ENCODE results near the gene CORO1C.
"Not testable (repeated sequence)": the region's sequence is repeated elsewhere in the genome, so short reads cannot be mapped to it uniquely, and the experiment has no call there.

CORO1C gene

DNA sequence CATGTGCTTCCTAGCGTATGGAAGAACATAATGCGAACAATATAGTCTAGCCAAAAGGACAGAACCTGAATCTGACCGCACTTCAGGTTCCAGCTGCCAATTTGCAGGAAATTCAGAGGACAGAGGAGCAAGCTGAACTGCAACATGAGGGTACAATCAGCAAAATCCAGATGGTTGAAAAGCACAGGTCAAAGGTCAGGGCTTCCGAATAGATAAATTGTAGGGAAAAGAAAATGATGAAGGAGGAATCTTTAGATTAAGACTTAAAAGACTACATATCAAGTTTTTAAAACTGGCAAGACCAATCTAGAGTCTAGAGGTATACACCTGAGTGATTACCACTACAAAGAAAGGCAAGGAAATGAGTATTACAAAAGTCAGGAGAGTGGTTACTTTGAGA lies 55.5 kb downstream of the CORO1C start:
- Histone ChIP-seq H3K9me3 (ENCODE audit: control insufficient read depth, low read length) (no peaks in the 10 kb centered on the region), H3K36me3 (ENCODE audit: control insufficient read depth, insufficient read depth, low read length) (no peaks in the 10 kb centered on the region), H3K27me3 (ENCODE audit: control insufficient read depth, insufficient read depth, low read length) (no peaks in the 10 kb centered on the region), H3K4me3 (ENCODE audit: low read length) (no peak overlapping the region), H3K4me1 (ENCODE audit: control insufficient read depth, insufficient read depth, low read length) (no peaks in the 10 kb centered on the region), H3K9ac (ENCODE audit: low read length) (no peak overlapping the region)

DNA sequence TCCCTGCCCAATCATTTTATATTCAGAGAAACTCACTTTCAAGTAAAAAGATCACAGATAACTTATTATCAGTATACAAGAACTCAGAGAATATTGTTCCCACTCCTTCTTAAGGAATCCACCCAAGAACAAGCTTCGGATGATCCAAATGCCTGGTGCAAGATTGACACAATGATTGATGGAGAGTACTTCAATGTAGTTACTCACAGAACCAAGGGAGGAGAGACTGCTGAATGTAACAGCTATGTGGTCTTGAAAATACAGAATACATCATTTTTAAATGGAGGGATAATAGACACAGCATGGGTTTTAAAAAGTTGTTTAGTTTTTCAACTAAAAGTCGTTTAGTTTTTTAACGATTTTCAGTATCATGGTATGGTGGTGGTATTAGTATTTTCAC lies 59.3 kb downstream of the CORO1C start:
- Histone ChIP-seq H3K9ac (ENCODE audit: low read length) (no peak overlapping the region), H3K4me3 (ENCODE audit: low read length) (no peak overlapping the region), H3K27me3 (ENCODE audit: control insufficient read depth, insufficient read depth, low read length) (no peaks in the 10 kb centered on the region), H3K4me1 (ENCODE audit: control insufficient read depth, insufficient read depth, low read length) (no peaks in the 10 kb centered on the region), H3K36me3 (ENCODE audit: control insufficient read depth, insufficient read depth, low read length) (no peaks in the 10 kb centered on the region), H3K9me3 (ENCODE audit: control insufficient read depth, low read length) (no peaks in the 10 kb centered on the region)

DNA sequence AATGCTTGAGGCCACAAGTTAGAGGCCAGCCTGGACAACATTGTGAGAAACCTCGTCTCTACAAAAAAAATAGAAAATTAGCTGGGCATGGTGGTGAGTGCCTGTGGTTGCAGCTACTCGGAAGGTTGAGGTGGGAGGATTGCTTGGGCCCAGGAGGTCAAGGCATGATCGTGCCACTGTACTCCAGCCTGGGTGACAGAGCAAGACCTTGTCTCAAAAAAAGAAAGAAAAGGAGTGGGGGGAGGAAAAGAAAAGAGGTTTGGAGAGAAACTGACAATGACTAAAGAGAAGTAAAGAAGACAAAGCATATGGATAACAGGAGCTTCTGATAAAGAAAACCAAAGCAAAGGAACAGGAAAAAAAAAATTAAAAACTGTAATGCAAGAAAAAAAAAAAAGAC lies 60.2 kb downstream of the CORO1C start:
- no peak overlapping the region for H3K4me3 ChIP-seq (ENCODE audit: low read length)
- H3K9me3 ChIP-seq (ENCODE audit: control insufficient read depth, low read length), result no peaks in the 10 kb centered on the region
- no peak overlapping the region for H3K9ac ChIP-seq (ENCODE audit: low read length)
- H3K4me1 ChIP-seq (ENCODE audit: control insufficient read depth, insufficient read depth, low read length), result no peaks in the 10 kb centered on the region
- no peaks in the 10 kb centered on the region for H3K36me3 ChIP-seq (ENCODE audit: control insufficient read depth, insufficient read depth, low read length)
- H3K27me3 ChIP-seq (ENCODE audit: control insufficient read depth, insufficient read depth, low read length), result no peaks in the 10 kb centered on the region

DNA sequence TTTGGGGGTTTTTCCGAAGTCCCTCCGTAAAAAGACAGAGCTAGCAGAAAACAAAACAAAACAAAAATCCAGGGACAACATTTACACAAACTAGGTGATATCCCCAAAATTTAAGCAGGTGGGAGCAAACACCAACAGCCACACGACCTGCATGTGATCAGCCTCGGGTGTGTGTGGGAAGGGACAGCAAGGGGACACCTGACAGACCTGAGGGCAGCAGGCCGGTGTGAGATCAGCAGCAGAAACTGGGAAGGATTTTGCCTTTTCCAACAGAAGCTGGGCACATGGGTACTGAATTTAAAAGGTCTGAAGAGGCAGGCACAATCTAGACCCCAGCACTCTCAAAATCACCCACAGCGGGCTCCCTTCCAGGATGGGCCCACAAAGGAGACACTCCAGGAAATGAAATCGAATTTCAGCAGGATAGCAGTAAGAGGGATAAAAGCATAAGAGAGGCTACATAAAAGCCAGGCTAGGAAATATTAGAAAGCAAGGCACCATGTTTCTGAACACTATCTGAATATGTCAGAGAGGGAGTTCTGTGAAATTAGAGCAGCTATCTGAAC lies 61.2 kb downstream of the CORO1C start:
- no peak overlapping the region for H3K4me3 ChIP-seq (ENCODE audit: low read length)
- H3K9ac ChIP-seq (ENCODE audit: low read length), result no peak overlapping the region
- H3K9me3 ChIP-seq (ENCODE audit: control insufficient read depth, low read length), result no peaks in the 10 kb centered on the region
- no peaks in the 10 kb centered on the region for H3K4me1 ChIP-seq (ENCODE audit: control insufficient read depth, insufficient read depth, low read length)
- no peaks in the 10 kb centered on the region for H3K36me3 ChIP-seq (ENCODE audit: control insufficient read depth, insufficient read depth, low read length)
- H3K27me3 ChIP-seq (ENCODE audit: control insufficient read depth, insufficient read depth, low read length), result no peaks in the 10 kb centered on the region

DNA sequence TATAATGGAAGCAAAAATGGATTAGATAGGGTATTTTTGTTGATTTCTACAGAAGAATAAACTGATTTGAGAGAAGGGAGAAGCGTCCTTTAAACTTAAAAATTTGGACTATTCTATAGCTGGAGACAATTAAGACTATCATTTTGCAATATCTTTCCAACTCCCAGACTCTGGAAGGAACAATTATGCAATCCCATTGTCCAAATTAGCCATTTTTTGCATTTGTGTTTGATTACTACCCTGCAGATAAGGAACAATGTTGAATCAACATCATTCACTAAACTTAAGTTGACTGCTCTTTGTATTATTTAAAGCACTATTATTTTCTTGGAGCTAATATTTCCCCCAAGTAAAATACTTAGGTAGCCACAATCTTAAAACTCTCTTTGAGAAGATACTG lies 62.8 kb downstream of the CORO1C start:
- no peak overlapping the region for H3K9ac ChIP-seq (ENCODE audit: low read length)
- H3K27me3 ChIP-seq (ENCODE audit: control insufficient read depth, insufficient read depth, low read length), result no peaks in the 10 kb centered on the region
- H3K9me3 ChIP-seq (ENCODE audit: control insufficient read depth, low read length), result no peaks in the 10 kb centered on the region
- H3K4me3 ChIP-seq (ENCODE audit: low read length), result no peak overlapping the region
- H3K36me3 ChIP-seq (ENCODE audit: control insufficient read depth, insufficient read depth, low read length), result no peaks in the 10 kb centered on the region
- no peaks in the 10 kb centered on the region for H3K4me1 ChIP-seq (ENCODE audit: control insufficient read depth, insufficient read depth, low read length)

DNA sequence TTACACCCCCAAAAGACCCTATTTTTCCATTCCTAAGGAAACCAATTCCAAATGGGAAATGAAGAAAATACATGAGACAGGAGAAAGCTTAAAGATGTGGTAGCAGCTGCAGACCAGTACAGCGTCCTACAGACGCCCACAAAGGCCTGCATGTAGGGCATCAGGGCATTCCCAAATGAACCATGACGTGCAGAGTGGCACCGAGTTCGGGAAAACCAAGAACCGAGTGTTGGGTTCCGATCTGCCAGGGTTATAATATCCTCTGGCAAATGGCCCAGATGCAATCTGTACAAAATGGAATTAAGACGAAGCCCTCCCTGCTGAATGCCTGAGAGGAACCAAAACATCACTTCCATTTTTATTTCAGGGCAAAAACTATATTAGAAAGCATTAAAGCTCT lies 63.3 kb downstream of the CORO1C start:
- no peak overlapping the region for H3K4me3 ChIP-seq (ENCODE audit: low read length)
- H3K27me3 ChIP-seq (ENCODE audit: control insufficient read depth, insufficient read depth, low read length), result no peaks in the 10 kb centered on the region
- no peaks in the 10 kb centered on the region for H3K9me3 ChIP-seq (ENCODE audit: control insufficient read depth, low read length)
- H3K4me1 ChIP-seq (ENCODE audit: control insufficient read depth, insufficient read depth, low read length), result no peaks in the 10 kb centered on the region
- H3K36me3 ChIP-seq (ENCODE audit: control insufficient read depth, insufficient read depth, low read length), result no peaks in the 10 kb centered on the region
- no peak overlapping the region for H3K9ac ChIP-seq (ENCODE audit: low read length)

DNA sequence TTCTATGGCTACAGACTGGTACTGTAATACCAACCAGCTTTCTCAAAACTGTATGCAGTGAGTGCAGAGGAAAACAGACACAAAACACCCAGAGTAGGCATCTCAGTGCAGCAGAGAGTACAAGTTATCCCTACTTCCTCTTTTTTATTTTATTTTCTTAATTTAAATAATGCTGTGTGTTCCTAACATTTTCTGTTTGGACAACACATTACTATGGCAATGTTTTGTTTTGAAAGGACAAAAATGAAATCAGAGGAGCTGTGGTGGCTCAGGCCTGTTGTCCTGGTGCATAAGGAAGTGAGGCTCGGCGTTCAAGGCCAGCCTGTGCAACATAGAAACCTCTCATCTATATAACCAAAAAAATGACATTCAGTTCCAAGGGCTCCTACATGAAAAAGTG lies 64.0 kb downstream of the CORO1C start:
- Histone ChIP-seq H3K4me3 (ENCODE audit: low read length) (no peak overlapping the region), H3K4me1 (ENCODE audit: control insufficient read depth, insufficient read depth, low read length) (no peaks in the 10 kb centered on the region), H3K9ac (ENCODE audit: low read length) (no peak overlapping the region), H3K36me3 (ENCODE audit: control insufficient read depth, insufficient read depth, low read length) (no peaks in the 10 kb centered on the region), H3K27me3 (ENCODE audit: control insufficient read depth, insufficient read depth, low read length) (no peaks in the 10 kb centered on the region), H3K9me3 (ENCODE audit: control insufficient read depth, low read length) (no peaks in the 10 kb centered on the region)

DNA sequence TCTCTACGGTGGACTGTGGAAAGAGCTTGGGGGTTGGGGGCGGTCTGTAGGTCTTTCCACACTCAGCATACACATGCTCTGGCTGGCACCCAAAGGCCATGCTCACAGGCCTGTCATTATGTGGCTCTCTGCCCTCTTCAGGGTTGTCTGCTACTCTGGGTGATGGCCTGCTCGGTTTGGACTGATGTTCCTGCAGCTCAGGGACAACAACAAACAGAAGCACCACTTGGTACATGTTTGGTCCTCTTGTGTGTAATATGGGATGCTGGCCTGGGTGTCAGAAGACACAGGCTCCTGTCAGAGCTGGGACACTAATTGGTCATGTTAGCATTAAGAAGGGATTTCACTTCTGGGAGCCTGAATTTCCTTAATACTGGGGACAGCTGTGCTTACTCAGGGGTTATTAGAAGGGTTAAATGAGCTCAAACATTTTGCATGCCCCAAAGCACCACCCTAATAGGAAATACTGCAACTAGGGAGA lies 64.9 kb downstream of the CORO1C start:
- H3K36me3 ChIP-seq (ENCODE audit: control insufficient read depth, insufficient read depth, low read length), result no peaks in the 10 kb centered on the region
- no peaks in the 10 kb centered on the region for H3K27me3 ChIP-seq (ENCODE audit: control insufficient read depth, insufficient read depth, low read length)
- H3K9me3 ChIP-seq (ENCODE audit: control insufficient read depth, low read length), result no peaks in the 10 kb centered on the region
- no peak overlapping the region for H3K4me3 ChIP-seq (ENCODE audit: low read length)
- no peak overlapping the region for H3K9ac ChIP-seq (ENCODE audit: low read length)
- H3K4me1 ChIP-seq (ENCODE audit: control insufficient read depth, insufficient read depth, low read length), result no peaks in the 10 kb centered on the region

DNA sequence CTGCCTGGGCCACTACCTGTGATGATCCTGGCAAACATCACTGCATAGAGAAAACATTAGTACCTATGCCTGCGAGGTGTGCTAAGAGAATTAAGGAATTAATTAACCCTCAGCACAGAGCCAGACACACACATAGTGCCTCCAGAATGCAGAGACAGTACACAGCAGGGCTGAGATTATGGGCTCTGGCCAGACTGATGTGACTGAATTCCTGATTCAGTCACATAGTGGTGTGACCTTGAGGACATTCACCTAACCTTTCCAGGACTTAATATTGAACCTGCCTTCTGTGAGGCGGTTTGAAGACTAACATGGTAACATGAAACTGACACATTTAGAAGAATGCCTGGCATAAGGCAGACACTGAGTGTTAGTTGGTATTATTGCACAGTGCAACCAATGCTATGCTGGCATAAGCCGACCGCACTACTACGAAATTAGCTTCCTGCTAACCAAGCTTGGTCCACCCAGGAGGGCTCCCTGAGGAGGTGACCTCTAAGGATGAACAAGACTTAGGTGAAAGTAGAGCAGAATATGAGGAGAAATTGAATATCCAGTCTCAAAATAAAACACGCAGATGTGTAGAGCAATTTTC lies 65.6 kb downstream of the CORO1C start:
- no peaks in the 10 kb centered on the region for H3K36me3 ChIP-seq (ENCODE audit: control insufficient read depth, insufficient read depth, low read length)
- H3K9me3 ChIP-seq (ENCODE audit: control insufficient read depth, low read length), result no peaks in the 10 kb centered on the region
- no peak overlapping the region for H3K9ac ChIP-seq (ENCODE audit: low read length)
- H3K27me3 ChIP-seq (ENCODE audit: control insufficient read depth, insufficient read depth, low read length), result no peaks in the 10 kb centered on the region
- no peak overlapping the region for H3K4me3 ChIP-seq (ENCODE audit: low read length)
- no peaks in the 10 kb centered on the region for H3K4me1 ChIP-seq (ENCODE audit: control insufficient read depth, insufficient read depth, low read length)

DNA sequence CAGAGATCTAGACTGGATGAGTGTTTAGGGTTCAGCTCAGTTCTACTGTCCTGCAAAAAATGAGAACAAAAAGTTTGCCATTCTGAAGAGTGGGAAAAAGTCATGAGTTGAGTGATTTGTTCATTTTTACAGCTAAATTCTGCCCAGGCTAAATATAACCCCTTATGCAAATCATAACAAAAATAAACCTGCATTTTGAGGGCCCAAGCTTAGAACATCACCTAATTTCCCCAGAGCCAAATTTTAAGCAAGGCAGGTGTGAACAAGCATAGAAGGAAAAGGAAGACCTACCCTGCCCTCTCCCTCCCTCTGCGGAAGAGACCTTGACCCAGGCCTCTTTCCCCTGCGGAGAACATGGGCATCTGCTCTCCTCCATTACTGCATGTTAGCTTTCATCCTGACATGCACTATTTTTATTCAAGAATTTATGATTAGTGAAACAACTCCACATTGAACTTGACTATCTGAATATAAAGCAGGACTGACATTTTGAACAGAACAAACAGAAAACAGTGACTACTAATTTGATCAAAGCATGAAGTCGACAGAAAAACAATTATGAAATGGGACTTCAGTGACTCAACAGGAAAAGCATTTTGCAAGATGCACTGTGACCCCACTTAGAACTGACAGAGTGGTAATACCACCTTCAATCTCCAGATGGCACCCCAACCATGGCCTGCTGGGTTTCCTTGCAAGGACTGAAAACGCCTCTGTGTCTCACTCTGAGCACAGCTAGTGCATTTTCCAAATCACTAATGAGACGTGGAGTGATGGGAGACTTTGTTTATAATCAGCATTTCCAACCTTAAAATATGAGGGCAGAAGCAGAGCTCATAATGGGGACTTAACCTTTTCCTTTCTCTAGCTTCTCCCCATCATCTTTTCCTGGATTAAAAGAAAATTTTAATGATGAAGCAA lies 66.7 kb downstream of the CORO1C start:
- Histone ChIP-seq H3K36me3 (ENCODE audit: control insufficient read depth, insufficient read depth, low read length) (no peaks in the 10 kb centered on the region), H3K27me3 (ENCODE audit: control insufficient read depth, insufficient read depth, low read length) (no peaks in the 10 kb centered on the region), H3K9me3 (ENCODE audit: control insufficient read depth, low read length) (no peaks in the 10 kb centered on the region), H3K4me3 (ENCODE audit: low read length) (no peak overlapping the region), H3K9ac (ENCODE audit: low read length) (no peak overlapping the region), H3K4me1 (ENCODE audit: control insufficient read depth, insufficient read depth, low read length) (no peaks in the 10 kb centered on the region)

DNA sequence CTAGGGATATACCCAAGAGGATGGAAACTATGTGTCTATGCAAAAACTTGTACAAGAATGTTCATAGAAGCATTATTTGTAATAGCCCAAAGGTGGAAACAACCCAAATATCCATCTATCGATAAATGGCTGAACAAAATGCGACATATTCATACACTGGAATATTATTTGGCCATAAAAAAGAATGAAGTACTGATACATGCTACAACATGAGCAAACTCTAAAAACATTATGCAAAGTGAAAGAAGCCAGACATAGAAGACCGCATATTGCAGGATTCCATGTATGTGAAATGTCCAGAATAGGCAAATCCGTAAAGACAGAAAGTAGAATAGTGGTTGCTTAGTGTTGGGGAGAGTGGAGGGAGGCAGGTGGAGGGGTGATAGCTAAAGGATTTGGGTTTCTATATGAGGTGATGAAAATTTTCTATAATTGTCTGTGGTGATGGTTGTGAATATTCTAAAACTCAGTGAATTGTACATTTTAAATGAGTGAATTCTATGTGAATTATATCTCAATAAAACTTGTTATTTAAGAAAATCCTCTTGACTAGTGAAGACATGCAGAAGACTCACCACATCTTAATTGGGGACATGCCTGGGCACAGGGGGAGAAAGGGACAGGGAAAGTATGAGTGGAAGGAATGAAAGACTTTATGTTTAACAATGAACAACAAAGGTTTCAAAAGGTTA lies 67.8 kb downstream of the CORO1C start:
- Histone ChIP-seq H3K36me3 (ENCODE audit: control insufficient read depth, insufficient read depth, low read length) (peaks cover 3% of the 10 kb centered on the region), H3K4me1 (ENCODE audit: control insufficient read depth, insufficient read depth, low read length) (no peaks in the 10 kb centered on the region), H3K27me3 (ENCODE audit: control insufficient read depth, insufficient read depth, low read length) (no peaks in the 10 kb centered on the region), H3K9ac (ENCODE audit: low read length) (no peak overlapping the region), H3K4me3 (ENCODE audit: low read length) (no peak overlapping the region), H3K9me3 (ENCODE audit: control insufficient read depth, low read length) (no peaks in the 10 kb centered on the region)

DNA sequence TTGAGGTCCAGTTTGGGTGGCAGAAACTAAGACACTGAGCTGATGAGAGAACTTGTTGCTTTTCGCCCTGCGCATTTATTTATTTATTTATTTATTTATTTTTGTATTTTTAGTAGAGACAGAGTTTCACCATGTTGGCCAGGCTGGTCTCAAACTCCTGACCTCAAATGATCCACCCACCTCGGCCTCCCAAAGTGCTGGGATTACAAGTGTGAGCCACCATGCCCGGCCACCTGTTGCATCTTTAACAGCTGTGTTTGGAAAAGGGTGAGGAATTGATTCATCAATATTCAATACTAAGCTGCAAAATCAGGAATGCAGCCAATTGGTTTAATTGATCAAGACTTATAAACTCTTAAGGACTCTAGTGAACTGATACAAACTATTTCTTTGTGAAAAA lies 73.2 kb downstream of the CORO1C start:
- H3K36me3 ChIP-seq (ENCODE audit: control insufficient read depth, insufficient read depth, low read length), result peaks cover 12% of the 10 kb centered on the region
- H3K4me3 ChIP-seq (ENCODE audit: low read length); H3K9ac ChIP-seq (ENCODE audit: low read length); H3K4me1 ChIP-seq (ENCODE audit: control insufficient read depth, insufficient read depth, low read length); H3K9me3 ChIP-seq (ENCODE audit: control insufficient read depth, low read length); H3K27me3 ChIP-seq (ENCODE audit: control insufficient read depth, insufficient read depth, low read length): not testable (repeated sequence)

Data from mucosa of stomach (tissue), 1 donor.